Measurements from ENCODE around the gene CDC42BPA.
A peak's percentile ranks its signal among the peaks of the same experiment; 100 is the strongest.

The CDC42BPA gene

GRCh38 chr1:226943927-226944326, 374.4 kb downstream of the CDC42BPA start:
- no peak for DNase-seq (ENCODE audit: low spot score)

- no peak for DNase-seq (ENCODE audit: low spot score)
Measured at GRCh38 chr1:226943156-226943555, 375.1 kb downstream of the CDC42BPA start.

- no peak for DNase-seq (ENCODE audit: low spot score)
Measured at GRCh38 chr1:226942392-226942791, 375.9 kb downstream of the CDC42BPA start.

GRCh38 chr1:226940806-226941067, 377.6 kb downstream of the CDC42BPA start:
- DNase-seq (ENCODE audit: low spot score), result no peak

GRCh38 chr1:226940029-226940805, 378.1 kb downstream of the CDC42BPA start, which contains the start of gene COQ8A:
Gene COQ8A, plus strand, starts transcription at chr1:226940294. Its CDS starts 21,092 bp downstream, at chr1:226961386.
- DNase-seq (ENCODE audit: low spot score), result peak; percentile 93

Data from HuH-7.5 (cell line).